OCI-LY1 (cell line): ENCODE results near the gene SORT1.

Experiments
- H2AFZ ChIP-seq: fragments of 200-600 bp; sonication (generic), shearing (Covaris generic); 2 replicates; pipeline ENCODE4 v1.6.0; 2014; ENCODE audit warnings: antibody characterized with exemption, mild to moderate bottlenecking, low read length
- H3F3A ChIP-seq: fragments of 200-600 bp; sonication (generic), shearing (Covaris generic); 2 replicates; pipeline ENCODE4 v1.6.0; 2014; ENCODE audit warnings: mild to moderate bottlenecking, antibody characterized with exemption, low read length, moderate library complexity; ENCODE audit not compliant: insufficient read depth
- H3K27ac ChIP-seq: fragments of 200-600 bp; sonication (generic); 2 replicates; pipeline ENCODE4 v1.5.1; 2014; ENCODE audit warnings: low read length, mixed run types, mild to moderate bottlenecking, low read depth; ENCODE audit not compliant: poor library complexity, severe bottlenecking
- H3K27me3 ChIP-seq: fragments of 200-600 bp; sonication (generic); 2 replicates; pipeline ENCODE4 v1.6.0; 2014; ENCODE audit warnings: antibody characterized with exemption, mild to moderate bottlenecking, low read length, moderate library complexity; ENCODE audit not compliant: insufficient read depth
- H3K36me3 ChIP-seq: fragments of 200-600 bp; sonication (generic); 2 replicates; pipeline ENCODE4 v1.6.1; 2014; ENCODE audit warnings: mild to moderate bottlenecking, antibody characterized with exemption, low read length, moderate library complexity, mixed read lengths; ENCODE audit not compliant: insufficient read depth
- H3K4me1 ChIP-seq: fragments of 200-600 bp; sonication (generic); 2 replicates; pipeline ENCODE4 v1.5.1; 2014; ENCODE audit warnings: mild to moderate bottlenecking, low read length, moderate library complexity; ENCODE audit not compliant: insufficient read depth, severe bottlenecking
- H3K4me2 ChIP-seq: fragments of 200-600 bp; sonication (generic), shearing (Covaris generic); 2 replicates; pipeline ENCODE4 v1.6.1; 2014; ENCODE audit warnings: low read length
- H3K4me3 ChIP-seq: fragments of 200-600 bp; sonication (generic); 2 replicates; pipeline ENCODE4 v1.5.1; 2014; ENCODE audit warnings: low read length, low read depth, mild to moderate bottlenecking, mixed read lengths; ENCODE audit not compliant: poor library complexity, severe bottlenecking
- H3K79me2 ChIP-seq: fragments of 200-600 bp; shearing (Covaris generic); 2 replicates; pipeline ENCODE4 v1.6.1; 2016; ENCODE audit warnings: mixed run types, low read length, mixed read lengths; ENCODE audit not compliant: insufficient read depth
- H3K9ac ChIP-seq: fragments of 200-600 bp; sonication (generic), shearing (Covaris generic); 2 replicates; pipeline ENCODE4 v1.6.1; 2014; ENCODE audit warnings: mild to moderate bottlenecking, low read length, mixed read lengths
- H3K9me2 ChIP-seq: fragments of 200-600 bp; sonication (generic), shearing (Covaris generic); 2 replicates; pipeline ENCODE4 v1.6.1; 2014; ENCODE audit warnings: low read depth, mild to moderate bottlenecking, low read length, mixed read lengths
- H3K9me3 ChIP-seq: fragments of 200-600 bp; shearing (Covaris generic); 2 replicates; pipeline ENCODE4 v1.6.1; 2014; ENCODE audit warnings: low read length, mixed read lengths
- H4K20me1 ChIP-seq: fragments of 200-600 bp; sonication (generic), shearing (Covaris generic); 2 replicates; pipeline ENCODE4 v1.6.0; 2016; ENCODE audit warnings: mild to moderate bottlenecking, low read length; ENCODE audit not compliant: insufficient read depth
- CTCF ChIP-seq: fragments of 200-600 bp; sonication (generic), shearing (Covaris generic); IDR thresholded peaks from 2 replicates; pipeline ENCODE4 v1.5.1; 2017; ENCODE audit warnings: mild to moderate bottlenecking, antibody characterized with exemption, low read length, moderate library complexity, mixed read lengths
- EZH2 ChIP-seq: fragments of 200-600 bp; sonication (generic), shearing (Covaris generic); IDR thresholded peaks from 2 replicates; pipeline ENCODE4 v1.8.0; 2017; ENCODE audit warnings: borderline replicate concordance, mixed run types, mild to moderate bottlenecking, antibody characterized with exemption, low read length, moderate library complexity, mixed read lengths

Gene SORT1

DNA sequence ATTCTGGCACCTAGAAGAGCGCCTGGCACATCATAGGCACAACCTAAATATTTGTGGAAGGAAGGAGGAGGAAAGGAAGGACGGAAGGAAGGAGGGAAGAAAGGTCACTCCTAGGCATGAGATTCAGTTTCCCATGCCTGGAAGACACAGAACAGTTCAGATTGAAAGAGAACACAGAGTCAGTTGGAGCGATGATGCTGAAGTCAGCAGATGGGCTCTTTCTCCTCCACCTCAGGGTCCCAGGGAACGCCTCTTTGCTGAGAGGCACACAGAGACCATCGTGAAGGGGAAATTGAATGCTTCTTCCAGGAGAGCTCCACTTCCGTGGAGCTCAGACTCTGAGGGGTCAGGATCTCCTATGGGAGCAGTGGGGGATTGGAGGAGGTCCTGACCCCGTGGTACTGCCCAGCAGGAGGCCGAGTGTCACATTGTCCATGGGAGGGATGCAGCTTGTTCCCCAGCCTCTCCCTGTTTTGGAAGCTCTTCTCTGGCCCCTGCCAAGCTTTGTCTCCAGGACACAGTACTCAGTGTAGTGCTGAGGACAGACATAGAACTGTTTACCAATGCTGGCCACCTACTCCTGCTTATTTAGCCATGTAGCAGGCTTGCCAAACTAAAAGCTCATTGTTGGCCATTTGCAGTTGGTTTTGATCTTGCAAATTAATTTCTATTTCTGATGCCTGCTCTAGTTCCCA lies 93.3 kb downstream of the SORT1 start:
- Histone ChIP-seq H3K4me2 (no peak overlapping the region), H3K9ac (no peak overlapping the region), H3F3A (no peaks in the 10 kb centered on the region), H2AFZ (no peak overlapping the region), H3K9me2 (no peaks in the 10 kb centered on the region), H4K20me1 (no peaks in the 10 kb centered on the region), H3K4me3 (no peak overlapping the region), H3K27ac (no peak overlapping the region), H3K27me3 (peaks cover 3% of the 10 kb centered on the region; the same call in 1 of the 2 replicates), H3K4me1 (peaks cover 8% of the 10 kb centered on the region), H3K36me3 (no peaks in the 10 kb centered on the region), H3K79me2 (no peaks in the 10 kb centered on the region), H3K9me3 (no peaks in the 10 kb centered on the region)
- TF ChIP-seq EZH2, result no peak
- no peak for TF ChIP-seq CTCF

GRCh38 chr1:109301874-109302273 lies 95.8 kb downstream of the SORT1 start:
- no peak overlapping the region for H3K4me2 ChIP-seq
- no peak overlapping the region for H2AFZ ChIP-seq
- no peaks in the 10 kb centered on the region for H3K9me2 ChIP-seq
- TF ChIP-seq CTCF (no peak), EZH2 (no peak)
- no peak overlapping the region for H3K9ac ChIP-seq
- H3K36me3 ChIP-seq, result no peaks in the 10 kb centered on the region
- H4K20me1 ChIP-seq, result no peaks in the 10 kb centered on the region
- H3K9me3 ChIP-seq, result no peaks in the 10 kb centered on the region
- no peaks in the 10 kb centered on the region for H3F3A ChIP-seq
- no peak overlapping the region for H3K4me3 ChIP-seq
- no peaks in the 10 kb centered on the region for H3K79me2 ChIP-seq
- H3K27me3 ChIP-seq, result peaks cover 3% of the 10 kb centered on the region; the same call in 1 of the 2 replicates
- H3K4me1 ChIP-seq, result peaks cover under 1% of the 10 kb centered on the region
- no peak overlapping the region for H3K27ac ChIP-seq

DNA sequence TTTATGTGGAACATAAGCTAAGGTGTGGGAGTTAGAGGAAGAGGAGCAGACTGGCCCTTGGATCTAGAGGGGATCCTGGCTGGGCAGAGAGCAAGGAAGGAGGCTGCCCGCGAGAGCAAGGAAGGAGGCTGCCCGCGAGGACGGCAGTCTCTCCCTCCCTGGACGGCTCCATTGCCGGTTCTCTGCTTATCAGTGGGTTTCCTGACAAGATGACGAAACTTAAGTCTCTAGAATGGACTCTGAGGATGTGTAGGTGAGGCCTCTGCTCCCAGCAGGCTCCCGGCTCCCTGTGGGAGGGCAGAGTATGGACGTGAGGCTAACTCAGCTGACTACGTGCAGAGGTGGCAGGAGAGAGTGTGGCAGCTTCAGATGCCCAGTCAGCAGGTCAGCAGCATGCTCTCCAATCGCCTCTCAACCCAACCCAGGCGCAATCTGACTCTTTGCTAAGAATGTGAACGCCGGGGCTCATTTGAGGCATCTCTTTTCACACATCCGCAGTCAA lies 97.0 kb downstream of the SORT1 start:
- H3K27ac ChIP-seq, result no peak overlapping the region

More for the DNA sequence above, 97.0 kb downstream of the SORT1 start:
- Histone ChIP-seq H3K4me3 (no peak overlapping the region), H4K20me1 (no peaks in the 10 kb centered on the region), H3K9me3 (no peaks in the 10 kb centered on the region), H3K4me2 (no peak overlapping the region), H3F3A (no peaks in the 10 kb centered on the region), H2AFZ (no peak overlapping the region), H3K9ac (no peak overlapping the region), H3K4me1 (no peaks in the 10 kb centered on the region), H3K36me3 (no peaks in the 10 kb centered on the region), H3K9me2 (no peaks in the 10 kb centered on the region), H3K27me3 (peaks cover 3% of the 10 kb centered on the region; the same call in 1 of the 2 replicates), H3K79me2 (no peaks in the 10 kb centered on the region)
- TF ChIP-seq CTCF (no peak), EZH2 (no peak)
